ENCODE results near the gene CTSS.

The CTSS gene

DNA sequence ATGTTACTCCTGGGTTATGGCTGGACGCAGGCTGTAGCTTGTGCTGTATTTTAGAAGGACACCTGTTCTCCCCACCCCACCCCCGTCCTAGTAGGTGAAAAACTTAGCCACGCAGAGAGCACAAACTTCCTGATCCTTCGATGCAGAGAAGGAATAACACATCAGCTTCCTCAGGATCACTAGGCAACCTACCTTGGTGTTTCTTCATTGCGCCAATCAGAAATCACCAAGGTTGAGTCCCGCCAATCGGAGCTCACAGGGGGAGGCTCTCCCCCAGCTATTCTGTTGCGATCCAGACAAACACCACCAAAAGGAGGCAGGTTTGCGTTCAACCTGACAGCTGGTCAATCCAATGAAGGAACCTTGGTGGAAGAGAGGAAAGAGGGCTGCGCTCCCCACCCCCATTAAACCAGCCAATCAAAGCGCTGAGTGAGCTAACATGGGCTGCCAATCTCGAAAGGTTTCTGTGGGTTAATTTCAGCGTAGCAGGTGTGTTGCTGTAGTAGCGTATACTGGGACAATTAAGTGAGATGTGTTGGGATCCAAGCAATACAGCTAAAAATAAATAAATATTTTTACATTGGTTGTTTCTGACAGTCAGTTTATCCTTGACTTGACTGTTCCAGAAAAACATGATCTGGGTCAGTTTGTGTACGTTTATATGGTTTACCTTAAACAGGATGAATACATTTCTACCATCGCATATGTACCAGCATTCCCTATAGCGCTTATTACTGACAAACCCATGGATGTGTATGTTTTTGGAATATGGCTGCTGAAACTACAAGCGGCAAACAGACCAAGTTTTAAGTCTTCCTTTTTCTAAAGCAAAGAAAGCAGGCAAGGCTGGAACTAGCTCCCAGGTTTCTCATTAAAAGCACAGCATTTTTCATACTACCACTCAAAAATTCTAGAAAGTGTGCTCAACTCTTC, 68.3 kb downstream of the CTSS start, which contains the start of gene GOLPH3L:
Gene GOLPH3L, minus strand, starts transcription at position 160 of the 933 bp plus-strand sequence. CDS start 2,316 bp downstream, outside the sequence.
- DNase-seq (ENCODE audit: low read depth in 2 of 2) = peak; percentile 67 to 72

DNA sequence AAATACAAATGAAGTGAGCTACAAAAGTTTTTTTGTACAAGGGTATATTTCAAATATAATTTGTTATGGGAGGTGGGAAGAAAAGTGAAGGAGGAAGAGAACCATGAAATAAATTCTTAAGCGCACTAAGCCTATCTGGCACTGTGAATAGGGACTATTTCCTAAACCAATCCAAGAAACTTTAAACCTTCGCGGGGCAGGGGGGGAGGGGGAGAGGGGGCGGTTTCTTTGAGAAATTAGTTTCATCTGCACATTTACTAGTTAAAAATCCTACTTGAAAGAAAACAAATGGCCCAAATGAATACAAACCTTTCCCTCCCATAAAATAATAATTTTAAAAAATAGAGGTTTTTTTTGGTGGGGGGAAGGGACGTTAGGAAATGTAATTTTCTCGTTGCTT, 69.0 kb downstream of the CTSS start:
- DNase-seq (ENCODE audit: low read depth in 2 of 2) = no peak

DNA sequence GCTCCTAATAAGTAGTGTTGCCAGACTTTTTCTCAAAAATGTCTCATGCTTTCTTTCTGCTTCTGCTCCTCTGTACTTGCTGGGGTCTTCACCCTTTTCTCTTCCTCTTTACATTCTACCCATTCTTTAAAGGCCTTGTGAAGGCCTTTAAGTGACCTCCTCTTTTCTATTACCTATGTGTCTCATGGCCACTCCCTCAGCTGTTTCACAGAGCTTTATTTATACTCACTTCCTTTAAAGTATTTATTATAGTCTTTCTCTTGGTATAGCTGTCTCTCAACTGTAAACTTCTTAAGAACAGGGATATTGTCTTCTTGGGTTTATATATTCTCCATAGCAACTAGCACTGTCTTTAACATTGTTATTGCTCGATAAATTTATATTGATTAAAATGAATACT, 69.4 kb downstream of the CTSS start:
- DNase-seq (ENCODE audit: low read depth in 2 of 2) = no peak

DNA sequence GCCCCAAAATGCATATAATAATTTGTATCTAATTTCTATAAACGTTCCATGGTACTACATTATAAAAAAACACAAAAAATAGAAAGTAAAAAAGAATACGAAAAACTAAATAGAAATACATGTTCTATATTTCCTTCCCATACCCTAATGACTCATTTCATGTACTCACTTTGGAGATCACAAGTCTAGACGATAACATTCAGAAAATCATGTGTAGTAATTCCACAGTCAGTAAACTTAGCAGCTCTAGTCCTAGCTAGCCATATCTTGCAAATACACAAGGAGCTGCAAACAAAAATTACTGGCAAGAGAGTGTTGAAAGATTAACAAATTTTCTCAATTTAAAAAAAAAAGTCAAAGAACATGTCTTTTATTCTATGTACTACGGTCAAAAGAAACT, 70.0 kb downstream of the CTSS start:
- no peak for DNase-seq (ENCODE audit: low read depth in 2 of 2)

DNA sequence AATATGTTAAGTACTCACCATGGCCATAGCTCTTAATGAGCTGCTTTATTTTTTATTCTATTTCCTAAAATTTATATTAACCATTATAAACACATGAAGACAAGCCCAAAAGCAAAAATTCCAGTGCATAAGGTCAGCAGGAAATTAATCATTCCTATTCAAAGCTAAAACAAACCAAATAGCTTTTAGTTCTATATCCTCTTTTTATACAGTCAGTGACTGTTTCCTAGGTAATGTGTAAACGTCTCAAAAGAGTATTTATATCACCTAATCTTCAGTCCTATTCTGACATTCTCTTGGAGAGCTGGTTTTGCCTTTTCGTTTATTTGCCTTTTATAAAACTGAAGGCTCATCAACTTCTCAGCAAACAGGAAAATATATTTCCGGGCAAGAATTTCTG, 72.9 kb downstream of the CTSS start:
- DNase-seq (ENCODE audit: low read depth in 2 of 2) = no peak

DNA sequence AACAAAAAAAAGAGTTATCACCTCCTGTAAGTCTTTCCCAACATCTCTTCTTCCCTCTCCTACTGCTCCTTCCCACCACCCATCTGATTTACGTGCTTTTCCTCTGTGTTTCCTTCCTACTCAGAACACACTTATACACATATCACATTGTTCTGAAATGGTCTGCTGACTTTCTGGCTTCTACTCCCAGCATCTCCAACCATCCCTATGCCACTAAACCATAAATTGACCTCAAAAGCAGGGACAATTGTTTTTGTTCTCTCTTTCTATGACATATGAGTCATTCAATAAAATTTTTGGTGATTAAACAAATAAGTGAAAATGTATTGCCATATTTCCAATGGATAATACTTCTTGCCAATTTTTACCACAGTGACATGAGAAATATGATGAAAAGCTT, 76.8 kb downstream of the CTSS start:
- no peak for DNase-seq (ENCODE audit: low read depth in 2 of 2)

DNA sequence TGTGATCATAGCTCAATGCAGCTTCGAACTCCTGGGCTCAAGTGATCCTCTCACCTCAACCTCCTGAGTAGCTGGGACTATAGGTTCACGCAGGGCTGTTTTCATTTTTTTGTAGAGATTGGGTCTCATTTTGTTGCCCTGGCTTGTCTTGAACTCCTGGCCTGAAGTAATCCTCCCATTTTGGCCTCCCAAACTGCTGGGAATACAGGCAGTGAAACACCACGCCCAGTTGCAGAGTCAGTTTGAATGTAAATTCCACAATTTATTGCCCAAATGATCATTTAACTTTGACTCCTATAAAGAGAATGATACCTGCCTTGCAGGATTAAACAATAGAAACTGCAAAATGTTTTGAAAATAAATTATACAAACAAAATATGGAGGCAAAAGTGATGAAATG, 79.3 kb downstream of the CTSS start:
- no peak for DNase-seq (ENCODE audit: low read depth in 2 of 2)

DNA sequence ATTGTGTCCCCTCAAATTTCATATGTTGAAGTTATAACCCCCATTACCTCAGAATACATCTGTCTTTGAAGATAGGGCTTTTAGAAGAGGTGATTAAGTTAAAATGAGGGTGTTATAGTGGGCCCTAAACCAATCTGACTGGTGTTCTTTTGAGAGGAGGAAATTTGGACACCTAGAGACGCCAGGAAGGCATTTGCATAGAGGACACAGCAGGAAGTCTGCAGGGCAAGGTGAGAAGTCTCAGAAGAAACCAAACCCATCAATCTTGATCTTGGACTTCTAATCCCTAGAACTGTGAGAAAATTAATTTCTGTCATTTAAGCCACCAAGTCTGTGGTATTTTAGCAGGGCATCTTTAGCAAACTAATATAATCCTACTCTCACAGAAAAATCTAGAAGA, 81.7 kb downstream of the CTSS start:
- DNase-seq (ENCODE audit: low read depth in 2 of 2) = no peak
